Measurements from ENCODE around the gene SF3B4. TPM values are rescaled to one million over a fixed set of nuclear protein-coding genes. Genes with fewer than 3 reads are reported as not detected.
"Not testable (repeated sequence)": the region's sequence is repeated elsewhere in the genome, so short reads cannot be mapped to it uniquely, and the experiment has no call there.

SF3B4 gene
- total RNA-seq, 1 experiment from 2014 or later, result 120 TPM

DNA sequence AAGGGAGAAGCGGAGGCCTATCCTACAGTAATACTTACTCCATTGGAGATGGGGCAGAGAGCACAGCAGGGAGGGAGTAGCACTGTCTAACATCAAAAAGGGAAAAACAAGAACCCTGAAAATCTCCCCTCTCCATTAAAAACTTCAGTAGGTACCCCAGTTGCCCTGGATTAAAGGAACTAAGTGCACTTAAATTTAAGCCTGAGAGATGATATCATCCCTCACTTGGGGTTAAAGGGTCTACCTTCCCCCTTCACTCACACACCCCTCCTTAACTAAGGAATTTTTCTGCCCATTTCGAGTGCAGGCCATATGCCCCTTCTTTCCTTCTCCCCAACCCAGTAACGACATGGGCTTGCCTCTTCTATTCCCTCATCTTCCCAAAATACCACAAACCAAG, 12.8 kb upstream of the SF3B4 start:
- Histone ChIP-seq H3K4me1 (ENCODE audit: control insufficient read depth, insufficient read depth, low read length) (peaks cover 59% of the 10 kb centered on the region), H3K4me3 (ENCODE audit: low read depth in 2 of 2, low read length in 2 of 2) (no peak overlapping the region), H3K27ac (ENCODE audit: low read length) (peak overlapping the region; percentile 91), H3K36me3 (ENCODE audit: control insufficient read depth, insufficient read depth, low read length) (no peaks in the 10 kb centered on the region), H3K9me3 (ENCODE audit: control insufficient read depth, insufficient read depth, low read depth, low read length) (no peaks in the 10 kb centered on the region), H3K27me3 (ENCODE audit: control insufficient read depth, insufficient read depth, low read length) (no peaks in the 10 kb centered on the region)
- TF ChIP-seq POLR2AphosphoS5 (IDR thresholded peaks at IDR 0.05; ENCODE audit: low read depth, low read length) (no peak), SIN3A (IDR thresholded peaks at IDR 0.05; ENCODE audit: borderline replicate concordance, insufficient read depth, low read depth, low read length) (no peak), TCF7L2 (IDR thresholded peaks at IDR 0.05; ENCODE audit: low read depth, low read length) (no peak)
- TF ChIP-seq, protein P1, sequence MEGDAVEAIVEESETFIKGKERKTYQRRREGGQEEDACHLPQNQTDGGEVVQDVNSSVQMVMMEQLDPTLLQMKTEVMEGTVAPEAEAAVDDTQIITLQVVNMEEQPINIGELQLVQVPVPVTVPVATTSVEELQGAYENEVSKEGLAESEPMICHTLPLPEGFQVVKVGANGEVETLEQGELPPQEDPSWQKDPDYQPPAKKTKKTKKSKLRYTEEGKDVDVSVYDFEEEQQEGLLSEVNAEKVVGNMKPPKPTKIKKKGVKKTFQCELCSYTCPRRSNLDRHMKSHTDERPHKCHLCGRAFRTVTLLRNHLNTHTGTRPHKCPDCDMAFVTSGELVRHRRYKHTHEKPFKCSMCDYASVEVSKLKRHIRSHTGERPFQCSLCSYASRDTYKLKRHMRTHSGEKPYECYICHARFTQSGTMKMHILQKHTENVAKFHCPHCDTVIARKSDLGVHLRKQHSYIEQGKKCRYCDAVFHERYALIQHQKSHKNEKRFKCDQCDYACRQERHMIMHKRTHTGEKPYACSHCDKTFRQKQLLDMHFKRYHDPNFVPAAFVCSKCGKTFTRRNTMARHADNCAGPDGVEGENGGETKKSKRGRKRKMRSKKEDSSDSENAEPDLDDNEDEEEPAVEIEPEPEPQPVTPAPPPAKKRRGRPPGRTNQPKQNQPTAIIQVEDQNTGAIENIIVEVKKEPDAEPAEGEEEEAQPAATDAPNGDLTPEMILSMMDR (IDR thresholded peaks at IDR 0.05), result no peak
- TF ChIP-seq, protein P2, sequence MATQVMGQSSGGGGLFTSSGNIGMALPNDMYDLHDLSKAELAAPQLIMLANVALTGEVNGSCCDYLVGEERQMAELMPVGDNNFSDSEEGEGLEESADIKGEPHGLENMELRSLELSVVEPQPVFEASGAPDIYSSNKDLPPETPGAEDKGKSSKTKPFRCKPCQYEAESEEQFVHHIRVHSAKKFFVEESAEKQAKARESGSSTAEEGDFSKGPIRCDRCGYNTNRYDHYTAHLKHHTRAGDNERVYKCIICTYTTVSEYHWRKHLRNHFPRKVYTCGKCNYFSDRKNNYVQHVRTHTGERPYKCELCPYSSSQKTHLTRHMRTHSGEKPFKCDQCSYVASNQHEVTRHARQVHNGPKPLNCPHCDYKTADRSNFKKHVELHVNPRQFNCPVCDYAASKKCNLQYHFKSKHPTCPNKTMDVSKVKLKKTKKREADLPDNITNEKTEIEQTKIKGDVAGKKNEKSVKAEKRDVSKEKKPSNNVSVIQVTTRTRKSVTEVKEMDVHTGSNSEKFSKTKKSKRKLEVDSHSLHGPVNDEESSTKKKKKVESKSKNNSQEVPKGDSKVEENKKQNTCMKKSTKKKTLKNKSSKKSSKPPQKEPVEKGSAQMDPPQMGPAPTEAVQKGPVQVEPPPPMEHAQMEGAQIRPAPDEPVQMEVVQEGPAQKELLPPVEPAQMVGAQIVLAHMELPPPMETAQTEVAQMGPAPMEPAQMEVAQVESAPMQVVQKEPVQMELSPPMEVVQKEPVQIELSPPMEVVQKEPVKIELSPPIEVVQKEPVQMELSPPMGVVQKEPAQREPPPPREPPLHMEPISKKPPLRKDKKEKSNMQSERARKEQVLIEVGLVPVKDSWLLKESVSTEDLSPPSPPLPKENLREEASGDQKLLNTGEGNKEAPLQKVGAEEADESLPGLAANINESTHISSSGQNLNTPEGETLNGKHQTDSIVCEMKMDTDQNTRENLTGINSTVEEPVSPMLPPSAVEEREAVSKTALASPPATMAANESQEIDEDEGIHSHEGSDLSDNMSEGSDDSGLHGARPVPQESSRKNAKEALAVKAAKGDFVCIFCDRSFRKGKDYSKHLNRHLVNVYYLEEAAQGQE (IDR thresholded peaks at IDR 0.05; ENCODE audit: insufficient read depth in 1 of 2, low read depth in 2 of 2, low read length in 1 of 2), result no peak
- POLR2A ChIA-PET, result no interaction called here
- no peak for ATAC-seq
- in situ Hi-C loops (cut with HindIII; ENCODE audit: low pct_unique_long_range_greater_than_20kb, low sequenced_read_pairs) (no loop called here), intact Hi-C loops (cut with micrococcal nuclease; ENCODE audit: unreplicated experiment) (loop anchor here (5.0 kb wide), 1 partner anchor 48 kb away; no protein-coding TSS in a partner anchor)
- DNase-seq (ENCODE audit: low read depth, low spot score), result no peak
- BruUV-seq (replicated peaks), result no TSS peak
- CTCF ChIA-PET, result no interaction called here

DNA sequence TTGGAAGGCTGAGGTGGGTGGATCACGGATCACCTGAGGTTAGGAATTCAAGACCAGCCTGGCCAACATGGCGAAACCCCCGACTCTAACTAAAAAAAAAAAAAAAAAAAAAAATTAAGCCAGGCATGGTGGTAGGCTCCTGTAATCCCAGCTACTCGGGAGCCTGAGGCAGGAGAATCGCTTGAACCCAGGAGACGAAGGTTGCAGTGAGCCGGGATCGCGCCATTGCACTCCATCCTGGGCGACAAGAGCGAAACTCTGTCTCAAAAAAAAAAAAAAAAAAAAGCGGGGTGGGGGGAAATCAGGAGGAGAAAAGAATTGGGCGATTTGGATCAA, 11.0 kb upstream of the SF3B4 start:
- CTCF ChIA-PET, result interaction anchor here (0.7 kb wide), 1 partner anchor 636 kb away, joined by 3 read pairs; no protein-coding TSS in a partner anchor
- not testable (repeated sequence) for BruUV-seq (replicated peaks)
- POLR2A ChIA-PET, result interaction anchor here (0.7 kb wide), 1 partner anchor 13 kb away, joined by 6 read pairs; no protein-coding TSS in a partner anchor

DNA sequence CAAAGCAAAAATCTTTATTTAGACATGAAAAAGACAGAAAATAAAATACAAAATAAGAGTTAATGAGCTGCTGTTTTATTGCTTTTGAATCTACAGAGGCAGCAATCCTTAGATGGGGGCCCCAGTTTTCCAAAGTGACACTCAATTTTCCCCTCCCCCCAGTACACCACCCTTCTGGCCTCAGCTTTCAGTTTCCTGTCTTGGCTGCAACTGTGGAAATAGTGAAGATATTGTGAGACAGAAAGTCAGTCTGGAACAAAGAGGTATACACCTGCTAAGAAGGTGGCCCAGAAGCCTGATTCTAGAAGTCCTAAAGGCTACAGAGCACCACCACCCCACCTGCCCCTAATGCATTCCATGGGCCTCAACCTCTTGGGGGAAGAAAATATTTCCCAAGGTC, 10.2 kb upstream of the SF3B4 start:
- TF ChIP-seq, protein P1 (IDR thresholded peaks at IDR 0.05), result no peak
- TF ChIP-seq, protein P2 (IDR thresholded peaks at IDR 0.05; ENCODE audit: insufficient read depth in 1 of 2, low read depth in 2 of 2, low read length in 1 of 2), result no peak
- TF ChIP-seq TCF7L2 (IDR thresholded peaks at IDR 0.05; ENCODE audit: low read depth, low read length), result no peak
- no peak for TF ChIP-seq POLR2AphosphoS5 (IDR thresholded peaks at IDR 0.05; ENCODE audit: low read depth, low read length)
- TF ChIP-seq SIN3A (IDR thresholded peaks at IDR 0.05; ENCODE audit: borderline replicate concordance, insufficient read depth, low read depth, low read length), result no peak
- DNase-seq (ENCODE audit: low read depth, low spot score), result no peak
- H3K4me1 ChIP-seq (ENCODE audit: control insufficient read depth, insufficient read depth, low read length), result peaks cover 56% of the 10 kb centered on the region
- peak overlapping the region; percentile 91 for H3K27ac ChIP-seq (ENCODE audit: low read length)
- intact Hi-C loops (cut with micrococcal nuclease; ENCODE audit: unreplicated experiment), result no loop called here
- ATAC-seq, result no peak
- H3K9me3 ChIP-seq (ENCODE audit: control insufficient read depth, insufficient read depth, low read depth, low read length), result no peaks in the 10 kb centered on the region
- ChIA-PET POLR2A (no interaction called here), CTCF (interaction anchor here (0.9 kb wide), 1 partner anchor 49 kb away, joined by 4 read pairs; no protein-coding TSS in a partner anchor)
- H3K27me3 ChIP-seq (ENCODE audit: control insufficient read depth, insufficient read depth, low read length), result no peaks in the 10 kb centered on the region
- in situ Hi-C loops (cut with HindIII; ENCODE audit: low pct_unique_long_range_greater_than_20kb, low sequenced_read_pairs), result no loop called here
- H3K4me3 ChIP-seq (ENCODE audit: low read depth in 2 of 2, low read length in 2 of 2), result peak overlapping the region in 1 of 2 experiments; percentile 94; a peak in 3 of 4 replicates
- no peaks in the 10 kb centered on the region for H3K36me3 ChIP-seq (ENCODE audit: control insufficient read depth, insufficient read depth, low read length)
- no TSS peak for BruUV-seq (replicated peaks)

More for the DNA sequence above, 11.0 kb upstream of the SF3B4 start:
- Histone ChIP-seq H3K4me1 (ENCODE audit: control insufficient read depth, insufficient read depth, low read length) (peaks cover 59% of the 10 kb centered on the region), H3K4me3 (ENCODE audit: low read depth in 2 of 2, low read length in 2 of 2) (peak overlapping the region; percentile 29 to 57), H3K27ac (ENCODE audit: low read length) (peak overlapping the region; percentile 91)
- ATAC-seq; H3K9me3 ChIP-seq (ENCODE audit: control insufficient read depth, insufficient read depth, low read depth, low read length); H3K36me3 ChIP-seq (ENCODE audit: control insufficient read depth, insufficient read depth, low read length); DNase-seq (ENCODE audit: low read depth, low spot score); in situ Hi-C loops (cut with HindIII; ENCODE audit: low pct_unique_long_range_greater_than_20kb, low sequenced_read_pairs); H3K27me3 ChIP-seq (ENCODE audit: control insufficient read depth, insufficient read depth, low read length); intact Hi-C loops (cut with micrococcal nuclease; ENCODE audit: unreplicated experiment): not testable (repeated sequence)
